H1 (cell line): ENCODE data around the gene TBC1D22A. TPM values are rescaled to one million over a fixed set of nuclear protein-coding genes. Genes with fewer than 3 reads are reported as not detected.

Source experiments
- CTCF ChIA-PET: fragments of 300-600 bp; sonication (Branson Sonifier 250); formaldehyde crosslinking; loops from one replicate; lab custom pipeline; 2021; ENCODE audit not compliant: partially characterized antibody; lab: Charles Lee
- POLR2A ChIA-PET: fragments of 300-600 bp; sonication (Branson Sonifier 250); formaldehyde crosslinking; loops from one replicate; lab custom pipeline; 2021; ENCODE audit warnings: inconsistent platforms; ENCODE audit not compliant: partially characterized antibody; lab: Charles Lee
- DNase-seq, 2 experiments: peaks; one replicate each; pipeline versions ENCODE4 v3.0.0 to v3.0.0-alpha.2; 2010 to 2022; ENCODE audit warnings: low spot score in 2 of 2, low read depth in 1 of 2, mixed read lengths in 1 of 2
- FAIRE-seq: peaks from 2 replicates; lab custom pipeline; 2011; peaks lifted over from hg19 to GRCh38; lab: Jason Lieb, UNC
- H2AFZ ChIP-seq: 2 replicates; pipeline ENCODE4 v1.8.1; 2012; ENCODE audit warnings: low read length, inconsistent platforms
- H2AK5ac ChIP-seq: 2 replicates; pipeline ENCODE4 v1.6.1; 2013; ENCODE audit warnings: low read depth, low read length
- H2BK120ac ChIP-seq: replicated peaks from 2 replicates; pipeline ENCODE3; 2013; ENCODE audit warnings: low read depth, low read length, inconsistent platforms
- H2BK12ac ChIP-seq: 2 replicates; pipeline ENCODE4 v1.6.1; 2013; ENCODE audit warnings: low read depth, low read length
- H2BK15ac ChIP-seq: 2 replicates; pipeline ENCODE4 v1.6.1; 2013; ENCODE audit warnings: low read length
- H2BK20ac ChIP-seq: 2 replicates; pipeline ENCODE4 v1.6.1; 2013; ENCODE audit warnings: low read length
- H2BK5ac ChIP-seq: 2 replicates; pipeline ENCODE4 v1.6.1; 2013; ENCODE audit warnings: low read depth, low read length
- H3K14ac ChIP-seq: 2 replicates; pipeline ENCODE4 v1.6.1; 2013; ENCODE audit warnings: inconsistent platforms; ENCODE audit not compliant: insufficient read length
- H3K18ac ChIP-seq: 2 replicates; pipeline ENCODE4 v1.6.1; 2013; ENCODE audit warnings: low read length; ENCODE audit errors: extremely low read depth
- H3K23ac ChIP-seq: 2 replicates; pipeline ENCODE4 v1.6.1; 2013; ENCODE audit warnings: inconsistent platforms; ENCODE audit not compliant: insufficient read length
- H3K23me2 ChIP-seq: 2 replicates; pipeline ENCODE4 v1.6.1; 2013; ENCODE audit warnings: low read depth, low read length
- H3K27ac ChIP-seq: 2 replicates; pipeline ENCODE4 v1.6.1; 2011; ENCODE audit warnings: low read depth, low read length, inconsistent platforms
- H3K27me3 ChIP-seq, 4 experiments: replicated peaks in 1 of 4; 1 replicate in 1 of 4; 2 replicates in 3 of 4; pipeline versions ENCODE4 v1.6.1 to v1.8.1; 2011 to 2013; ENCODE audit warnings: low read length in 3 of 4, mild to moderate bottlenecking in 3 of 4, inconsistent platforms in 2 of 4, mixed read lengths in 2 of 4, moderate library complexity in 1 of 4; ENCODE audit not compliant: control insufficient read depth in 3 of 4, insufficient read depth in 3 of 4; ENCODE audit errors: extremely low read depth in 1 of 4
- H3K36me3 ChIP-seq, 4 experiments: 2 replicates each; pipeline versions ENCODE4 v1.6.1 to v1.8.1; 2011 to 2013; ENCODE audit warnings: mild to moderate bottlenecking in 4 of 4, low read length in 3 of 4, moderate library complexity in 2 of 4, control low read depth in 1 of 4, inconsistent platforms in 1 of 4; ENCODE audit not compliant: insufficient read depth in 4 of 4, control insufficient read depth in 2 of 4
- H3K4ac ChIP-seq: replicated peaks from 2 replicates; pipeline ENCODE3; 2013; ENCODE audit warnings: low read length, low read depth, mixed read lengths, inconsistent platforms; ENCODE audit not compliant: insufficient read length
- H3K4me1 ChIP-seq, 4 experiments: replicated peaks in 1 of 4; 1 replicate in 1 of 4; 2 replicates in 3 of 4; pipeline versions ENCODE4 v1.6.1 to v1.8.1; 2011 to 2013; ENCODE audit warnings: low read length in 3 of 4, inconsistent platforms in 2 of 4, mixed read lengths in 1 of 4; ENCODE audit not compliant: insufficient read depth in 4 of 4, control insufficient read depth in 3 of 4
- H3K4me2 ChIP-seq, 2 experiments: 2 replicates each; pipeline versions ENCODE4 v1.6.1 to v1.8.1; 2011 to 2013; ENCODE audit warnings: low read depth in 2 of 2, low read length in 2 of 2, control low read depth in 1 of 2, inconsistent platforms in 1 of 2, mild to moderate bottlenecking in 1 of 2; ENCODE audit not compliant: insufficient read depth in 1 of 2
- H3K4me3 ChIP-seq, 4 experiments: fragments of 200-600, 300-600 bp in 1 of 4; sonication (generic), shearing (Covaris generic), sonication (Bioruptor Twin) in 1 of 4; 2 replicates each; pipeline versions ENCODE4 v1.5.1 to v1.8.1; 2011 to 2016; ENCODE audit warnings: low read length in 4 of 4, low read depth in 3 of 4, control low read depth in 2 of 4, inconsistent platforms in 2 of 4, mild to moderate bottlenecking in 2 of 4, mixed read lengths in 1 of 4, moderate library complexity in 1 of 4; ENCODE audit not compliant: insufficient read depth in 2 of 4; ENCODE audit errors: extremely low read depth in 1 of 4
- H3K56ac ChIP-seq: replicated peaks from 2 replicates; pipeline ENCODE3; 2013; ENCODE audit warnings: low read depth, mild to moderate bottlenecking, mixed read lengths, low read length, inconsistent platforms; ENCODE audit not compliant: insufficient read length
- H3K79me1 ChIP-seq: 2 replicates; pipeline ENCODE4 v1.6.1; 2013; ENCODE audit warnings: low read depth, low read length, control low read depth
- H3K79me2 ChIP-seq, 2 experiments: 2 replicates each; pipeline versions ENCODE4 v1.6.1 to v1.8.1; 2012 to 2013; ENCODE audit warnings: low read length in 2 of 2, mild to moderate bottlenecking in 2 of 2, inconsistent platforms in 1 of 2; ENCODE audit not compliant: insufficient read depth in 2 of 2, control insufficient read depth in 1 of 2
- H3K9ac ChIP-seq, 4 experiments: replicated peaks in 1 of 4; 1 replicate in 1 of 4; 2 replicates in 3 of 4; pipeline versions ENCODE4 v1.6.1 to v1.8.1; 2011 to 2013; ENCODE audit warnings: low read depth in 3 of 4, low read length in 3 of 4, control low read depth in 2 of 4, mild to moderate bottlenecking in 2 of 4, moderate library complexity in 2 of 4, inconsistent platforms in 1 of 4; ENCODE audit errors: extremely low read depth in 1 of 4
- H3K9me3 ChIP-seq, 2 experiments: 2 replicates each; pipeline versions ENCODE4 v1.6.1 to v1.8.1; 2012 to 2013; ENCODE audit warnings: mild to moderate bottlenecking in 2 of 2, moderate library complexity in 2 of 2, control low read depth in 1 of 2, inconsistent platforms in 1 of 2, low read depth in 1 of 2, low read length in 1 of 2, mixed read lengths in 1 of 2; ENCODE audit not compliant: insufficient read depth in 2 of 2
- H4K20me1 ChIP-seq, 2 experiments: replicated peaks in 1 of 2; 2 replicates each; pipeline versions ENCODE3 to v1.8.1; 2011 to 2013; ENCODE audit warnings: inconsistent platforms in 2 of 2, low read length in 2 of 2, mild to moderate bottlenecking in 1 of 2; ENCODE audit not compliant: insufficient read depth in 2 of 2, control insufficient read depth in 1 of 2
- H4K5ac ChIP-seq: 2 replicates; pipeline ENCODE4 v1.6.1; 2013; ENCODE audit warnings: low read length, low read depth, mixed read lengths, inconsistent platforms; ENCODE audit not compliant: insufficient read length
- H4K8ac ChIP-seq: 2 replicates; pipeline ENCODE4 v1.8.0; 2013; ENCODE audit warnings: mild to moderate bottlenecking, moderate library complexity, low read length, inconsistent platforms; ENCODE audit not compliant: insufficient read depth; ENCODE audit errors: extremely low read depth
- H4K91ac ChIP-seq: replicated peaks from 2 replicates; pipeline ENCODE3; 2013; ENCODE audit warnings: low read length, mixed read lengths, inconsistent platforms; ENCODE audit not compliant: insufficient read length
- BCL11A ChIP-seq, 2 experiments: IDR thresholded peaks; one replicate each; pipeline ENCODE4 v1.6.1; 2011; ENCODE audit warnings: low read depth in 2 of 2, low read length in 2 of 2, mild to moderate bottlenecking in 2 of 2
- CBX5 ChIP-seq: fragments of 300-800, 300-1000 bp; sonication (generic); IDR thresholded peaks from 2 replicates; pipeline ENCODE4 v1.7.1; 2016; ENCODE audit warnings: antibody characterized with exemption, low read length, low read depth
- CREB1 ChIP-seq: IDR thresholded peaks from 2 replicates; pipeline ENCODE4 v1.6.1; 2012; ENCODE audit warnings: inconsistent platforms
- MAFK ChIP-seq: IDR thresholded peaks from 2 replicates; pipeline ENCODE4 v1.6.1; 2012; ENCODE audit warnings: low read depth, mild to moderate bottlenecking, improper control_type of control experiment, low read length
- SIRT6 ChIP-seq: IDR thresholded peaks from one replicate; pipeline ENCODE4 v1.7.1; 2012; ENCODE audit warnings: low read length, inconsistent platforms
- YY1 ChIP-seq: IDR thresholded peaks from 2 replicates; pipeline ENCODE4 v1.6.1; 2011; ENCODE audit warnings: low read depth, mild to moderate bottlenecking, low read length
- WGBS, 2 experiments: shearing (Covaris generic) in 1 of 2; methylation state at CpG; one replicate each; pipeline versions ENCODE4 v1.1.6 to v1.1.7; 2013 to 2015; ENCODE audit warnings: low lambda C conversion rate in 2 of 2, mixed read lengths in 2 of 2, inconsistent platforms in 1 of 2, low coverage in 1 of 2, missing lambda C conversion rate in 1 of 2; ENCODE audit not compliant: insufficient replicate concordance in 2 of 2, insufficient coverage in 1 of 2, insufficient read length in 1 of 2; ENCODE audit errors: extremely low coverage in 1 of 2, missing lambda C conversion rate in 1 of 2; 5-methylcytosine and 5-hydroxymethylcytosine counted together
- polyA plus RNA-seq, 7 experiments: library from polyadenylated mRNA; depleted of rRNA in 3 of 7; stranded (reverse) in 5 of 7; unstranded in 2 of 7; fragments of >200 nt in 5 of 7; fragments of 200-250 nt in 2 of 7; gene quantifications; 1 replicate in 5 of 7; 2 replicates in 1 of 7; 4 replicates in 1 of 7; pipeline versions ENCODE4 v1.2.1 to v1.2.3, GENCODE V29; 2011 to 2013; ENCODE audit warnings: missing spikeins in 2 of 7, mixed read lengths in 2 of 7
- total RNA-seq: library from RNA; stranded (reverse); fragmentation: NEBNext Ultra II Directional; extraction: Animal tissue kit (Norgen Biotek cat#: 25700); gene quantifications from 2 replicates; pipeline ENCODE4 v1.2.1, GENCODE V29; 2021

Gene TBC1D22A
- total and polyA plus RNA-seq, 2 of the 8 experiments (the other 6 are each of a cell fraction or from before 2014, with no cell fraction given), result 11.9 to 18.4 TPM

DNA sequence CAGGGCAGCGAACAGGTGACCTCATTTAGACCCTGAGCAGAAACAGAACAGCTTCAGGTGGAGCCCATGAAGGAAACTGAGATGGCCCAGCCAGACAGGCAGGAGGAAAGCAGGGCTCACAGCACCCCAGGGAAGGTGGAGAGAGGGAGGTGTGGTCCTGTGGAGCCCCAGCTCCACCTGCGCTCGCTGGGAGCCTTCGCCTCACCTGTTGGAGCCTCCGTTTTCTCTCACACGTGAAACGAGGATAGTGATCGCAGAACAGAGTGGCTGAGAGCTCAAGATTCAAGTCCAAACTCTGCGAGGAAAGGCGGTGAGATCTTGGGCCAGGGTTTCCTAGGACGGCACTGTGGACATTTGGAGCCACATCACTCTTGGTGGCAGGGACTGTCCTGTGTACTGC is 15.8 kb upstream of the TBC1D22A start:
- no peaks in the 10 kb centered on the region for H3K79me2 ChIP-seq
- no peaks in the 10 kb centered on the region for H4K20me1 ChIP-seq
- no peak overlapping the region for H3K23ac ChIP-seq
- 75% methylated on average over 11 of the region's 11 CpGs; no CpG with 5 or more reads in 1 of the 2 experiments for WGBS, 2 experiments
- H3K4me1 ChIP-seq, result no peaks in the 10 kb centered on the region
- no peak overlapping the region for H3K27ac ChIP-seq
- H2BK15ac ChIP-seq, result no peak overlapping the region
- no peak overlapping the region for H2BK12ac ChIP-seq
- no peak overlapping the region for H2BK120ac ChIP-seq
- no peak overlapping the region for H3K56ac ChIP-seq
- no peak overlapping the region for H3K4me2 ChIP-seq
- H4K8ac ChIP-seq, result no peak overlapping the region
- no peak for DNase-seq
- H3K4ac ChIP-seq, result no peak overlapping the region
- no peak overlapping the region for H3K14ac ChIP-seq
- H3K36me3 ChIP-seq, result no peaks in the 10 kb centered on the region
- FAIRE-seq, result no peak
- POLR2A ChIA-PET, result interaction anchor here (0.8 kb wide), 1 partner anchor 16 kb away, joined by 3 read pairs; the partner anchor contains the start of gene TBC1D22A
- no peak overlapping the region for H2BK20ac ChIP-seq
- H2AFZ ChIP-seq, result no peak overlapping the region
- H3K79me1 ChIP-seq, result no peaks in the 10 kb centered on the region
- peaks cover 0 to 4% (median 2%) of the 10 kb centered on the region in 4 experiments; a peak in 5 of 7 replicates for H3K27me3 ChIP-seq
- H3K9ac ChIP-seq, result no peak overlapping the region
- H3K9me3 ChIP-seq, result no peaks in the 10 kb centered on the region
- H2BK5ac ChIP-seq, result no peak overlapping the region
- H3K4me3 ChIP-seq, result no peak overlapping the region
- no peak overlapping the region for H4K91ac ChIP-seq
- H3K23me2 ChIP-seq, result no peaks in the 10 kb centered on the region
- no peak overlapping the region for H4K5ac ChIP-seq
- TF ChIP-seq BCL11A (IDR thresholded peaks at IDR 0.05; ENCODE audit: low read depth in 2 of 2, low read length in 2 of 2) (no peak), MAFK (no peak), CBX5 (no peak), YY1 (no peak), CREB1 (no peak), SIRT6 (no peak)
- 0 out of 2 replicates have a peak overlapping the region, but pooled peaks have one; percentile 16 for H2AK5ac ChIP-seq
- CTCF ChIA-PET, result interaction anchor here (1.5 kb wide), 2 partner anchors 10 to 57 kb away, joined by 3 read pairs; no protein-coding TSS in a partner anchor
- H3K18ac ChIP-seq, result no peak overlapping the region
